GM23338 (cell line): ENCODE data around the gene ZMYND19. TPM values are rescaled to one million over a fixed set of nuclear protein-coding genes. Genes with fewer than 3 reads are reported as not detected.

Experiments
- ATAC-seq: fragments of 200-7000 bp; cut with Tn5 transposase; 3 replicates; pipeline ENCODE4 v1.9.1; 2020
- DNase-seq: peaks from one replicate; pipeline ENCODE4 v3.0.0-alpha.2; 2015; ENCODE audit warnings: low spot score
- H2AFZ ChIP-seq: fragments of 200-600 bp; sonication (generic); 2 replicates; pipeline ENCODE4 v1.8.0; 2016; ENCODE audit warnings: antibody characterized with exemption, mild to moderate bottlenecking, moderate library complexity
- H3F3A ChIP-seq: fragments of 200-600 bp; sonication (generic); replicated peaks from 2 replicates; pipeline ENCODE4 v1.8.0; 2017; ENCODE audit warnings: antibody characterized with exemption, mixed run types, low read depth
- H3K27ac ChIP-seq: fragments of 200-600 bp; sonication (generic); 2 replicates; pipeline ENCODE4 v1.6.1; 2016; ENCODE audit warnings: low read depth
- H3K27me3 ChIP-seq: fragments of 200-600 bp; sonication (generic); 2 replicates; pipeline ENCODE4 v1.8.0; 2016; ENCODE audit warnings: mild to moderate bottlenecking, mixed run types, moderate library complexity; ENCODE audit not compliant: insufficient read depth
- H3K36me3 ChIP-seq: fragments of 200-600 bp; sonication (generic); 2 replicates; pipeline ENCODE4 v1.8.0; 2016; ENCODE audit warnings: mild to moderate bottlenecking; ENCODE audit not compliant: insufficient read depth
- H3K4me1 ChIP-seq: fragments of 200-600 bp; sonication (generic); 2 replicates; pipeline ENCODE4 v1.8.0; 2016; ENCODE audit warnings: mild to moderate bottlenecking, moderate library complexity; ENCODE audit not compliant: insufficient read depth
- H3K4me2 ChIP-seq: fragments of 200-600 bp; sonication (generic); 2 replicates; pipeline ENCODE4 v1.7.1; 2017; ENCODE audit warnings: mixed run types
- H3K4me3 ChIP-seq: fragments of 200-600 bp; sonication (generic); 2 replicates; pipeline ENCODE4 v1.6.1; 2016; ENCODE audit warnings: mixed run types
- H3K79me2 ChIP-seq: fragments of 200-600 bp; sonication (generic); replicated peaks from 2 replicates; pipeline ENCODE4 v1.8.0; 2017; ENCODE audit warnings: mild to moderate bottlenecking; ENCODE audit not compliant: insufficient read depth
- H3K9me2 ChIP-seq: fragments of 200-600 bp; sonication (generic); 2 replicates; pipeline ENCODE4 v1.8.0; 2017; ENCODE audit not compliant: insufficient read depth
- H4K20me1 ChIP-seq: fragments of 200-600 bp; sonication (generic); replicated peaks from 2 replicates; pipeline ENCODE4 v1.8.0; 2017; ENCODE audit warnings: mild to moderate bottlenecking; ENCODE audit not compliant: insufficient read depth
- H3K27ac Mint-ChIP-seq: 2 replicates; pipeline ENCODE4 v1.8.0; 2020; ENCODE audit warnings: inconsistent platforms, mild to moderate bottlenecking, moderate library complexity, mixed read lengths
- H3K27me3 Mint-ChIP-seq: 3 replicates; pipeline ENCODE4 v1.8.0; 2022; ENCODE audit warnings: low read depth, mild to moderate bottlenecking, moderate library complexity, mixed read lengths, inconsistent platforms; ENCODE audit not compliant: insufficient read depth, poor library complexity
- H3K36me3 Mint-ChIP-seq: 3 replicates; pipeline ENCODE4 v1.8.0; 2021; ENCODE audit warnings: low read depth, mild to moderate bottlenecking, inconsistent platforms, moderate library complexity, mixed read lengths
- H3K4me1 Mint-ChIP-seq: 3 replicates; pipeline ENCODE4 v1.8.0; 2020; ENCODE audit warnings: mild to moderate bottlenecking, inconsistent platforms, mixed read lengths
- H3K4me3 Mint-ChIP-seq: 3 replicates; pipeline ENCODE4 v1.8.0; 2021; ENCODE audit warnings: moderate library complexity, mild to moderate bottlenecking, inconsistent platforms, mixed read lengths
- H3K9me3 Mint-ChIP-seq: 3 replicates; pipeline ENCODE4 v1.8.0; 2020; ENCODE audit warnings: moderate library complexity, mild to moderate bottlenecking, inconsistent platforms, mixed read lengths
- CREB1 ChIP-seq: fragments of 250-450 bp; sonication (Bioruptor Pico); IDR thresholded peaks from 2 replicates; pipeline ENCODE4 v1.5.0; 2020; ENCODE audit warnings: low read depth, mild to moderate bottlenecking, moderate library complexity
- CTCF ChIP-seq, 2 experiments: fragments of 200-600 bp in 1 of 2; sonication (generic) in 1 of 2; conservative IDR thresholded peaks; 2 replicates each; pipeline versions ENCODE4 v1.5.1 to v1.6.1; 2016 to 2017; ENCODE audit warnings: antibody characterized with exemption in 2 of 2, low read depth in 2 of 2, mild to moderate bottlenecking in 2 of 2, moderate library complexity in 1 of 2
- ETS1 ChIP-seq: IDR thresholded peaks from 2 replicates; pipeline ENCODE4 v1.6.1; 2016; ENCODE audit warnings: antibody characterized with exemption
- EZH2 ChIP-seq: fragments of 200-600 bp; sonication (generic); IDR thresholded peaks from one replicate; pipeline ENCODE4 v1.8.0; 2017; ENCODE audit warnings: antibody characterized with exemption, mild to moderate bottlenecking, low read depth; ENCODE audit not compliant: unreplicated experiment
- EZH2phosphoT487 ChIP-seq: fragments of 200-600 bp; sonication (generic); IDR thresholded peaks from one replicate; pipeline ENCODE4 v1.8.1; 2018; ENCODE audit warnings: antibody characterized with exemption; ENCODE audit not compliant: unreplicated experiment
- JUNB ChIP-seq: IDR thresholded peaks from one replicate; pipeline ENCODE4 v1.6.1; 2016; ENCODE audit warnings: antibody characterized with exemption; ENCODE audit not compliant: unreplicated experiment
- NANOG ChIP-seq: IDR thresholded peaks from 2 replicates; pipeline ENCODE4 v1.6.1; 2016; ENCODE audit warnings: antibody characterized with exemption, borderline replicate concordance
- POLR2AphosphoS5 ChIP-seq: IDR thresholded peaks from 2 replicates; pipeline ENCODE4 v1.6.1; 2016; ENCODE audit warnings: antibody characterized with exemption, low read depth
- REST ChIP-seq: IDR thresholded peaks from one replicate; pipeline ENCODE4 v1.6.1; 2018; ENCODE audit warnings: antibody characterized with exemption; ENCODE audit not compliant: unreplicated experiment
- STAT1 ChIP-seq: IDR thresholded peaks from one replicate; pipeline ENCODE4 v1.6.1; 2016; ENCODE audit warnings: antibody characterized with exemption; ENCODE audit not compliant: unreplicated experiment
- ZNF114 ChIP-seq: fragments of 250-450 bp; sonication (Bioruptor Pico); IDR thresholded peaks from 2 replicates; pipeline ENCODE4 v1.5.0; 2020; ENCODE audit warnings: mild to moderate bottlenecking, moderate library complexity
- ZNF331 ChIP-seq: fragments of 250-450 bp; sonication (Bioruptor Pico); IDR thresholded peaks from 2 replicates; pipeline ENCODE4 v1.5.0; 2020; ENCODE audit warnings: low read depth, mild to moderate bottlenecking, moderate library complexity
- ZNF462 ChIP-seq: fragments of 250-450 bp; sonication (Bioruptor Pico); IDR thresholded peaks from 2 replicates; pipeline ENCODE4 v1.5.0; 2020; ENCODE audit warnings: mild to moderate bottlenecking, moderate library complexity
- polyA plus RNA-seq: library from polyadenylated mRNA; unstranded; fragments of >200 nt; fragmentation: Nextera tagmentation; extraction: Ambion mirVana; gene quantifications from 2 replicates; pipeline ENCODE4 v1.2.1, GENCODE V29; 2016
- total RNA-seq: library from RNA; depleted of rRNA; stranded (reverse); fragments of >200 nt; shearing (Covaris generic); gene quantifications from 2 replicates; pipeline ENCODE4 v1.2.3, GENCODE V29; 2014

Gene ZMYND19
- total and polyA plus RNA-seq, 2 experiments from 2014 or later = 25.8 to 58.5 TPM

GRCh38 chr9:137535120-137535428 is 55.2 kb downstream of the ZMYND19 start:
- Histone ChIP-seq H3F3A (0 out of 2 replicates have a peak, but pooled peaks cover 5% of the 10 kb centered on the region), H3K79me2 (no peaks in the 10 kb centered on the region), H3K4me2 (no peak overlapping the region), H3K27ac (no peak overlapping the region), H3K36me3 (no peaks in the 10 kb centered on the region; the same call in 1 of the 2 replicates), H3K27me3 (no peaks in the 10 kb centered on the region), H3K4me1 (no peaks in the 10 kb centered on the region), H4K20me1 (no peaks in the 10 kb centered on the region), H3K4me3 (no peak overlapping the region), H3K9me2 (no peaks in the 10 kb centered on the region), H2AFZ (peak overlapping the region; percentile 85)
- ATAC-seq (no peak), DNase-seq (no peak)
- Mint-ChIP-seq H3K27me3 (peaks cover 10% of the 10 kb centered on the region), H3K36me3 (peaks cover 8% of the 10 kb centered on the region; the same call in 2 of the 3 replicates), H3K9me3 (peaks cover 22% of the 10 kb centered on the region), H3K27ac (no peak overlapping the region), H3K4me1 (no peaks in the 10 kb centered on the region; the same call in 2 of the 3 replicates), H3K4me3 (no peak overlapping the region)
- TF ChIP-seq ZNF462 (CRISPR knock-in tag) (no peak), ZNF114 (CRISPR knock-in tag) (no peak), ZNF331 (no peak), EZH2 (no peak), STAT1 (no peak), CTCF (conservative IDR thresholded peaks at IDR 0.05; ENCODE audit: low read depth in 2 of 2) (no peak), REST (no peak), EZH2phosphoT487 (no peak), ETS1 (no peak), NANOG (no peak), POLR2AphosphoS5 (no peak), CREB1 (CRISPR knock-in tag) (no peak), JUNB (no peak)
